ENCODE measurements around the gene ESYT2.
A peak's percentile ranks its signal among the peaks of the same experiment; 100 is the strongest.
"Not testable (repeated sequence)": the region's sequence is repeated elsewhere in the genome, so short reads cannot be mapped to it uniquely, and the experiment has no call there.

The ESYT2 gene

DNA sequence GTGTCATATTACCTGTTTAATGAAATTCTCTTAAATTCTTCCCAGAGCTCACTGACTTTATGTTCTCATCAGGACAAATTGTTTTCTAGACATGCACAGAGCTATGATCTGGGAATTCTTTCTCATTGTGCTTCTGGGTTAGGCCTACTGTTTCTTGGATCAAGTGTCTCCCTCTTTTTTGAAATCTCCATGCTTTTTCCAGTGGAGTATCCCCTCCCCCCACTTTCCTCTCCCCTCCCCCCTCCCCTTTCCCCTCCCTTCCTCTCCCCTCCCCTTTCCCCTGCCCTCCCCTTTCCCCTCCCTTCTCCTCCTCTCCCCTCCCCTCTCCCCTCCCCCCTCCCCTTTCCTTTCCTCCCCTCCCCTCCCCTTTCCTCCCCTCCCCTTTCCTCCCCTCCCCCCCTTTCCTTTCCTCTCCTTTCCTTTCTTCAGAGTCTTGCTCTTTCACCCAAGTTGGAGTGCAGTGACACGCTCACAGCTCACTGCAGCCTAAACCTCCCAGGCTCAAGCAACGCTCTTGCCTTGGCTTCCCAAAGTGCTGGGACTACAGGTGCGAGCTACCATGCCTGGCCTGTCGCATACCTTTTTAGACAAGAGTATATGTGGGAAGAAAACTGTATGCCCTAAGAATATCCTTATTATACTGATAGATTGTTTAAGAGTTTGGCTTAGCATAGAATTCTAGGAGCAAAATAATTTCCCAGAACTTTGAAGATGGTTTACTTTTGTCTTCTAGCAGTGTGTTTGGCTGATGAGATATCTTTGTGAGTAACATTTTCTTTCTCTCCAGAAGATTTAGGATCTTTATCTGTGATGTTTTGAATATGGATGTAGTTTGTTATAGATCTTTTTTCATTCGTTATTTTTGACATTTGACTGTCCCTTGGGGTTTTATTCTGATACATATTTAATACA is 29.5 kb upstream of the ESYT2 start:
- DNase-seq (ENCODE audit: low read depth, low spot score): peak; percentile 60
- H3K4me3 ChIP-seq (ENCODE audit: low read length): 0 out of 2 replicates have a peak overlapping the region, but pooled peaks have one; percentile 15

DNA sequence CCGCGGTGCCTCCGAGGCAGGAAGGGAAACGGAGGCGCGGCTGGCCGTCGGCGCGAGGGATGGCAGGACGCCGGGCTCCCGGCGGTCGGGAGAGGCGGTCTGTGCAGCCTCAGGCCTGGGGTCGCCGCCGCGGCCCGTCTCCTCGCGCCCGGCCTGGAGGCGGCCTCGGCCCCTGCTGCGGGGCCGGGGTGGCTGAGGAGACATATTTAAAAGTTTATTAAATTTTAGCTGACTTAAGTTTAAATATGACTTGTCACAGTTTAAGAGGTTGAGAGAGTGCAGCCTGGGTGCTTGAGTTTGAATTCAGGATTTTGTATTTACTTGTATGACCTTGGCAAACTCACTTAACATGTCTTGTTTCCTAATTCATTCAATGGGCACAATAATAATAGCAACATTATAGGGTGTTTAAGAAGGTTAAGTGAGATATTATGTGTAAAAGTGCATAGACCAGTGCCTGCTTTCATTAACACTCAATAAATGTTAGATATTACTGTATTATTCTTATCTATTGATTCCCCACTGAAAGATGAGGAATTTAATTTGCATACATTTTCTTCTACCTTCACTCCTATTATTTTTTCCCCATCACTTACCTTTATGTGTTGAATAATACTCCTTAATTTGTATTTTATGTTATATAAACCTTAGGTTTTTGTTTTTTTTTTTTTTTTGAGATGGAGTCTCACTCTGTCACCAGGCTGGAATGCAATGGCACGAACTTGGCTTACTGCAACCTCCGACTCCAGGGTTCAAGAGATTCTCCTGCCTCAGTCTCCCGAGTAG is 27.8 kb upstream of the ESYT2 start:
- H3K4me3 ChIP-seq (ENCODE audit: low read length): peak overlapping the region; percentile 57
- DNase-seq (ENCODE audit: low read depth, low spot score): no peak

DNA sequence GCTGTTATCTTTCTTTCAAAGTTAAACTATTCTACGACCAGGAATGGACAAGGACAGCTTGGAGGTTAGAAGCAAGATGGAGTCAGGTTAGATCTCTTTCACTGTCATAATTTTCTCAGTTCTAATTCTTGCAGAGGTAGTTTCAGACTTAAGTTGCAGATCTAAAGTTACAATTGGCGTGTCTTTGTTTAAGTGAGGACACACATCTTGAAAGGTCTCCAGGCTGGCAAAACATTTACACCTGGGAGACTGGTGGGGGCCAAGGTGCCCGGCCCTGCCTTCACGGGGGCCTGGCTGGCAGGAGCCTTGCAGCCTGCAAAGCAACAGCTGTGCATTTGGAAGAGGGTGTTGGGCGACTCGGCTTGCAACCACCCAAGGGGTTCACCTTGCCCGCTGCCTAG is 25.4 kb upstream of the ESYT2 start:
- DNase-seq (ENCODE audit: low read depth, low spot score): no peak
- no peak overlapping the region for H3K4me3 ChIP-seq (ENCODE audit: low read length)

DNA sequence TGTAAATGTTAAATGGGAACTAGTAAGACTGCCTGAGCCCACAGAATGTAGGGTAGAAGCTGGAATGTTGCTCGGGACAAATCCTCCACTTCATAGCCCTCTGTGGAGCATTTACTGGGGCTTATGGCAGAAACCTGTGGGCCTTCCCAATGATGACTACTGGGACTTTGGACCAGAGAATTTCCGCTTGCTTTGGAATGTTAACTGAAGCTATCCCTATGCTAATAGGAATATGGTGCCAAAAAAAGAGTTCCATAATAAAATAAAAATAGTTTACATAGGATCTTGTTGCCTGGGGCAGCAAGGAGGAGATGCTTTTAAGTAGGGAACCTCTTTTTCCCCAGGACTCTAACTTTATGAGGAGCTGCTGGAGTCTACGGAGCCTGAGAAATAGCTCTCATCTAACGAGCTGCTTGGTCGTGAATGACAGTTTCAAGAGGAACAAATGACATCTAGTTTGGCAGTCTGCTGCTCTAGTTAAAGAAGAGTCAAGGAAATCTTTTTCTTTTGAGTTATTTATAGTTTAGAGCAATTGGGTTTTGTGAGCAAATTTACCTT is 21.3 kb upstream of the ESYT2 start:
- H3K4me3 ChIP-seq (ENCODE audit: low read length): no peak overlapping the region
- DNase-seq (ENCODE audit: low read depth, low spot score): no peak

DNA sequence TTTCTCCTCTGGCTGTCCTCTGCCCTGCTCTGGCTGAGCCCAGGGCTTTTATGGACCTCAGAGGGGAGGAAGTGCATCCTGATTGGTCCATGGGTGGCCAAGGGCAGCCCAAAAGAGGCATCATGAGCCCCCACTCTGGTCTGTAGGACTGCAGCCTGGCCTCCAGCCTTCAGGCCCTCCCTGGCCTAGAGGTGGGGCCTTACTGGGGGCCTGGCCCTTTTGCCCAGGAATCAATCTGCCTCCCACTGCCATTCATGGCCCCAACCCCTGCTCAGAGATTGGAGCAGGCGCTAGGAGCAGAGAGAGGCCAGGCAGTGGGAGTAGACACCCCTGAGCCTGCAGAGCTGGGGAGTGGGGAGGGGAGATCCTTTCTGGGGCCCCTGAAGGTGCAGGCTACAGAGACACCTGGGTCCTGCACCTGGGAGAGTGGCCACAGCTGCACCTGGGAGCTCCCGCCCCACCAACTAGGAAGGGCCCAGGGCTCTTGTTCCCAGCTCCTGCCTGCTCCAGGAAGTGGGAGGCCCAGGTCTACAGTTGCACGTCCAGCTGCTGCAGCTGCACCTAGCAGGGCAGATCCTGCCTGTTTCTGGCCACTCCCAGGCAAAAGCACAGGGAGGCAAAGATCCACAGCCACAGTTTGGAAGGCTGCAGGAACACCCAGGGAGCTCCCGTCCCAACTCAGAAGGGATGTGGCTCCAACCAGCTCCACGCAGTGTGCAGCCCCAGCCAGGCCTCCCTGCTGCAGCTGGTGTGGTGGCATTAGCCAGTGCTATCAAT is 20.6 kb upstream of the ESYT2 start:
- H3K4me3 ChIP-seq (ENCODE audit: low read length): no peak overlapping the region
- no peak for DNase-seq (ENCODE audit: low read depth, low spot score)

GRCh38 chr7:158849442-158849767 is 20.1 kb upstream of the ESYT2 start:
- no peak for DNase-seq (ENCODE audit: low read depth, low spot score)
- H3K4me3 ChIP-seq (ENCODE audit: low read length): no peak overlapping the region

DNA sequence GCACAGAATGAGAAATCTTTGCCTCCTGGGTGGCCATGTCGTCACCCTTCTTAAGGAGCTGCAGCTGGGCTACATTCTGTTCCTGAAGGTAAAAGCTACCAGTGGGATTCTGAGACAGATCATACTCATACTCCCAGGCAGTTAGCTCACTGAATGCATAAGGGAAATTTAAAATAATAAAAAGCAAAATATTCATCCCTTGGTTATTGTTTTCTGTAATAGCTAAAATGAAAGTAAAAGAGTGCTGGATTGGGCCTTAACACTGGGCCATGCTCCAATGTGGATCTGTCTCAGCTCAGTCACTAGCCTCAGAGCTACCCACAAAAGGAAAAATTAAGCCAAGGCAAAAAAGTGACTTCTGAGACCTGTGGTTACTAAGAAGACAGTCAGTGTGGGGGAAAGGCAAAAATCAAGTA is 18.1 kb upstream of the ESYT2 start:
- no peak for DNase-seq (ENCODE audit: low read depth, low spot score)
- no peak overlapping the region for H3K4me3 ChIP-seq (ENCODE audit: low read length)

- no peak for DNase-seq (ENCODE audit: low read depth, low spot score)
- H3K4me3 ChIP-seq (ENCODE audit: low read length): no peak overlapping the region
Measured at GRCh38 chr7:158846304-158846703, 17.0 kb upstream of the ESYT2 start.

- DNase-seq (ENCODE audit: low read depth, low spot score): no peak
- H3K4me3 ChIP-seq (ENCODE audit: low read length): no peak overlapping the region
Measured at GRCh38 chr7:158843771-158844170, 14.5 kb upstream of the ESYT2 start.

DNA sequence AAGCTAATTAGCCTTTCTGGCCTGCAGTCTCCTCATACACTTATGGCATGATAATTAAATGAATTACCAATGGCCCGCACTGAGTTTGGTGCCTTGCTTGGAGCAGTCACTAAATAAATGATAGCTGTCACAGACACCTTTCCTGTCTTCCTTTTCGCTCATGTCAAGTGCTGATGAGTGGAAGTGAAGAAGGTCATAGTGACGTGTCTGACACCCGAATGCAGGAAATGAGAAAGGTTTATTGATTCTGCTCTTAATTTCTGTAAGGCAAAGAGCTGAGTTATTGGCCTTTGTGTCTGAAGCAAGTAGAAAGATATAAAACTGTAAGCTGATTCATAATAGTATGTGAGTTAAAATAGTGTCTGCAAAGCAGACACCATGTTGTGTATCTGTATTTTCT is 13.2 kb upstream of the ESYT2 start:
- no peak overlapping the region for H3K4me3 ChIP-seq (ENCODE audit: low read length)
- no peak for DNase-seq (ENCODE audit: low read depth, low spot score)

GRCh38 chr7:158840604-158841003 is 11.3 kb upstream of the ESYT2 start:
- no peak for DNase-seq (ENCODE audit: low read depth, low spot score)
- no peak overlapping the region for H3K4me3 ChIP-seq (ENCODE audit: low read length)

DNA sequence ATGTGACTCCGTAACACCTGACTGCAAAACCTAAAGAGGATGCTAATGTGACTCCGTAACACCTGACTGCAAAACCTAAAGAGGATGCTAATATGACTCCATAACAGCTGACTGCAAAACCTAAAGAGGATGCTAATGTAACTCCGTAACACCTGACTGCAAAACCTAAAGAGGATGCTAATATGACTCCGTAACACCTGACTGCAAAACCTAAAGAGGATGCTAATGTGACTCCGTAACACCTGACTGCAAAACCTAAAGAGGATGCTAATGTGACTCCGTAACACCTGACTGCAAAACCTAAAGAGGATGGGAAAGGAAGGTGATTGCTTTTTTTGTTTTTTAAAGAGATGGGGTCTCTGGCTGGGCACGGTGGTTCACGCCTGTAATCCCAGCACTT is 9.9 kb upstream of the ESYT2 start:
- H3K4me3 ChIP-seq (ENCODE audit: low read length); DNase-seq (ENCODE audit: low read depth, low spot score): not testable (repeated sequence)

DNA sequence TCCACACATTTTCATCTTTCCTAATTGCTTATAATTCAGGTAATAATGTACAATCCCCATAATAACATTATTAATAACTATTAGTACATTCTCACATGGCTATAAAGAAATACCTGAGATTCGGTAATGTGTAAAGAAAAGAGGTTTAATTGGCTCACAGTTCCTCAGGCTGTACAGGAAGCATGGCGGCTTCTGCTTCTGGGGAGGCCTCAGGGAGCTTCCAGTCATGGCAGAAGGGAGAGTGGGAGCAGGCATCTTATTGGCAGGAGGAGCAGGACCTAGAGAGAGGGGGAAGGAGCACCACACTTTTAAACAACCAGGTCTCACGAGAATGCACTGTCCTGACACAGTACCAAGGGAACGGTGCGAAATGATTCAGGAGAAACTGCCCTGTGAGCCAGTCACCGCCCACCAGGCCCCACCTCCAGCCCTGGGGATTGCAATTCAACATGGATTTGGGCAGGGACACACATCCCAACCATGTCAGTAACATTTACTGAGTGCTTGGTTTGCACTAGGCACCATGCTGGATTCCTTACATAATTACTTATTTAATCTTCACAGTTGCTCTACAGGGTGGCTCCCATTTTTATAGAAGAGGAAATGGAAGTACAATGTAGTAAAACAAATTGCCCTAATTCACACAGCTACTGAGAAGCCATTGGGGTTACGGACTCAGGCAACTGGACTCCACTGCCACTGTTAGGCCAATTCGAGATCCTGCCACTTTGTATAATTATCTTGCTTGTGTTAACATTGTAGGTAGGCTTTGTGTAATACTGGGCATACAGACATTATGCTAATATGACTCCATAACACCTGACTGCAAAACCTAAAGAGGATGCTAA is 8.7 kb upstream of the ESYT2 start:
- H3K4me3 ChIP-seq (ENCODE audit: low read length): no peak overlapping the region
- no peak for DNase-seq (ENCODE audit: low read depth, low spot score)

GRCh38 chr7:158836692-158837091 is 7.4 kb upstream of the ESYT2 start:
- H3K4me3 ChIP-seq (ENCODE audit: low read length): no peak overlapping the region
- no peak for DNase-seq (ENCODE audit: low read depth, low spot score)

DNA sequence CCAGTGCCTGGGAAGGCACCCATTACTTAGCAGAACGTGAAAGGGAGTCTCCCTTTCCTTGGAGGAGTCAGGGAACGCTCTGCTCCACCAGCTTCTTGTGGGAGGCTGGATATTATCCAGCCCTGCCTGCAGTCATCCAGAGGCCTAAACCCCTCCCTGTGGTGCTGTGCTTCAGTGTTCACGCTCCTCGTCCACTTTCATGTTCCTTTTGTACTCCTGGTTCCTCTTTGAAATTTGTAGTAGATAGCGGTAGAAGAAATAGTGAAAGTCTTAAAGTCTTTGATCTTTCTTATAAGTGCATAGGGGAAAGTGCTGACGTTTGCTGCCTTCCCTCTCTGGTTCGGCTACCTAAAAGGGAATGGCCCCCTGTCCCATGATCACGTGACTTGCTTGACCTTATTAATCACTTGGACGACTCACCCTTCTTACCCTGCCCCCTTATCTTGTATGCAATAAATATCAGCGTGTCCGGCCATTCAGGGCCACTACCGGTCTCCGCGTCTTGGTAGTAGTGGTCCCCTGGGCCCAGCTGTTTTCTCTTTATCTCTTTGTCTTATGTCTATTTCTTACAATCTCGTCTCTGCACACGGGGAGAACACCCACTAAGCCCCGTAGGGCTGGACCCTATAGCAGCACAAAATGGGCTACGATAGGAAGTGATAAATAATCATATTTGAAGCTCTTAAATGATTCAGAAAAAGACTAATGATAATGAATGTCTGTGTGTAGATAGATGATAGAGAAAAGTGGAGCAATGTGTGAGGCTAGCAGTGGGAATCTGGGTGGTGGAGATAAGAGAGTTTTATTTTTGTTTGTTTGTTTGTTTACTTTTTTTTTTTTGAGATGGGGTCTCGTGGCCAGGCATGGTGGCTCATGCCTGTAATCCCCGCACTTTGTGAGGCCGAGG is 5.8 kb upstream of the ESYT2 start:
- no peak overlapping the region for H3K4me3 ChIP-seq (ENCODE audit: low read length)
- DNase-seq (ENCODE audit: low read depth, low spot score): no peak

GRCh38 chr7:158832994-158833393 is 3.7 kb upstream of the ESYT2 start:
- H3K4me3 ChIP-seq (ENCODE audit: low read length): no peak overlapping the region
- no peak for DNase-seq (ENCODE audit: low read depth, low spot score)

DNA sequence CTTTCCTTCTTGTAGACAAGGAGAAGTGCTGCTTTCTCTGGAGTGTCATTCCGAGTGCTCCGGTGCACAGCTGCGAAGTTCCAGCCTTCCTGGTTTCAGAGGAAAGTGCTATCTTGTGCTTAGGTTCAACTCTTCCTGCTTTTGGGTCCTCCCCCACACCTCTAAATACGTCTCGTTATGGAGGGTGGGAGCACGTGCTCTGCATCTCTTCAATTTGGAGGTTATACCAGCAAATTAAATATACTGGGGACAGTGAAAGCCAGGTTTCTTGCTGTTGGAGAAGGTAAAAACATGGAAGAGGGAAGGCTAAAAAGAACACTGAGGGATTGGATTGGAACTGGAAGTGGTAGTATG is 2.4 kb upstream of the ESYT2 start:
- DNase-seq (ENCODE audit: low read depth, low spot score): no peak
- H3K4me3 ChIP-seq (ENCODE audit: low read length): no peak overlapping the region

All from Jurkat, Clone E6-1 (cell line).